ENCODE results near the gene FEN1. TPM values are rescaled to one million over a fixed set of nuclear protein-coding genes. Genes with fewer than 3 reads are reported as not detected.

FEN1 gene
- polyA plus RNA-seq, 2 of the 4 experiments (the other 2 are of a cell fraction), result 38.4 to 105 TPM

- TF ChIP-seq, protein P1, sequence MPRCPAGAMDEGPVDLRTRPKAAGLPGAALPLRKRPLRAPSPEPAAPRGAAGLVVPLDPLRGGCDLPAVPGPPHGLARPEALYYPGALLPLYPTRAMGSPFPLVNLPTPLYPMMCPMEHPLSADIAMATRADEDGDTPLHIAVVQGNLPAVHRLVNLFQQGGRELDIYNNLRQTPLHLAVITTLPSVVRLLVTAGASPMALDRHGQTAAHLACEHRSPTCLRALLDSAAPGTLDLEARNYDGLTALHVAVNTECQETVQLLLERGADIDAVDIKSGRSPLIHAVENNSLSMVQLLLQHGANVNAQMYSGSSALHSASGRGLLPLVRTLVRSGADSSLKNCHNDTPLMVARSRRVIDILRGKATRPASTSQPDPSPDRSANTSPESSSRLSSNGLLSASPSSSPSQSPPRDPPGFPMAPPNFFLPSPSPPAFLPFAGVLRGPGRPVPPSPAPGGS (IDR thresholded peaks at IDR 0.05), result no peak
Measured at GRCh38 chr11:61751384-61751783, 41.3 kb upstream of the FEN1 start (continued).

GRCh38 chr11:61752117-61752924, 40.4 kb upstream of the FEN1 start, which contains the start of gene MYRF:
Gene MYRF (plus strand): TSS chr11:61752636. CDS start chr11:61752745, 109 bp downstream.
- no peak for FAIRE-seq
- Histone ChIP-seq H3K4me2 (peak within 1 kb of the TSS; percentile 100), H3K9me3 (no peaks in the 10 kb centered on the region), H3K4me3 (peak within 1 kb of the TSS; percentile 92), H3K27ac (peak within 1 kb of the TSS; percentile 95 to 99), H3K4me1 (peaks cover 55% of the 10 kb centered on the region)
- peak; percentile 61 to 63 for ATAC-seq
- CTCF ChIA-PET, result interaction anchor here (0.6 to 11.1 kb wide), 19 partner anchors 9 to 355 kb away, joined by 3 to 156 read pairs (median 5); partner anchors contain the start of genes FEN1 and TMEM258
- peak in 1 of 2 experiments; percentile 50 for DNase-seq (ENCODE audit: low read depth in 1 of 2, low spot score in 1 of 2)
- POLR2A ChIA-PET, result no interaction called here
- WGBS (ENCODE audit: missing lambda C conversion rate), result 0% methylated on average over 16 of the region's 93 CpGs
- TF ChIP-seq, protein P2, sequence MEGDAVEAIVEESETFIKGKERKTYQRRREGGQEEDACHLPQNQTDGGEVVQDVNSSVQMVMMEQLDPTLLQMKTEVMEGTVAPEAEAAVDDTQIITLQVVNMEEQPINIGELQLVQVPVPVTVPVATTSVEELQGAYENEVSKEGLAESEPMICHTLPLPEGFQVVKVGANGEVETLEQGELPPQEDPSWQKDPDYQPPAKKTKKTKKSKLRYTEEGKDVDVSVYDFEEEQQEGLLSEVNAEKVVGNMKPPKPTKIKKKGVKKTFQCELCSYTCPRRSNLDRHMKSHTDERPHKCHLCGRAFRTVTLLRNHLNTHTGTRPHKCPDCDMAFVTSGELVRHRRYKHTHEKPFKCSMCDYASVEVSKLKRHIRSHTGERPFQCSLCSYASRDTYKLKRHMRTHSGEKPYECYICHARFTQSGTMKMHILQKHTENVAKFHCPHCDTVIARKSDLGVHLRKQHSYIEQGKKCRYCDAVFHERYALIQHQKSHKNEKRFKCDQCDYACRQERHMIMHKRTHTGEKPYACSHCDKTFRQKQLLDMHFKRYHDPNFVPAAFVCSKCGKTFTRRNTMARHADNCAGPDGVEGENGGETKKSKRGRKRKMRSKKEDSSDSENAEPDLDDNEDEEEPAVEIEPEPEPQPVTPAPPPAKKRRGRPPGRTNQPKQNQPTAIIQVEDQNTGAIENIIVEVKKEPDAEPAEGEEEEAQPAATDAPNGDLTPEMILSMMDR (IDR thresholded peaks at IDR 0.05), result peak; percentile 98
- no peak for TF ChIP-seq USF2 (IDR thresholded peaks at IDR 0.05)
- TF ChIP-seq TP53 (CRISPR knock-in tag; IDR thresholded peaks at IDR 0.05), result no peak
- no peak for TF ChIP-seq CHD2 (IDR thresholded peaks at IDR 0.05; ENCODE audit: low read length, partially characterized antibody)
- peak; percentile 63 for TF ChIP-seq SMC3 (IDR thresholded peaks at IDR 0.05)
- TF ChIP-seq POLR2A (IDR thresholded peaks at IDR 0.05; ENCODE audit: low read length), result peak; percentile 47; the same call in 1 of the 2 replicates
- no peak for TF ChIP-seq NPAS2 (CRISPR knock-in tag; IDR thresholded peaks at IDR 0.05; ENCODE audit: borderline replicate concordance)
- TF ChIP-seq RCOR1 (IDR thresholded peaks at IDR 0.05; ENCODE audit: low read depth, low read length), result no peak
- TF ChIP-seq JUNB (IDR thresholded peaks at IDR 0.05), result no peak
- TF ChIP-seq EHF (CRISPR knock-in tag; IDR thresholded peaks at IDR 0.05), result no peak
- TF ChIP-seq RNF2 (IDR thresholded peaks at IDR 0.05; ENCODE audit: borderline replicate concordance, low read depth), result no peak
- no peak for TF ChIP-seq CBX2 (IDR thresholded peaks at IDR 0.05; ENCODE audit: borderline replicate concordance, low read depth)
- TF ChIP-seq E2F6 (IDR thresholded peaks at IDR 0.05; ENCODE audit: borderline replicate concordance, low read depth), result no peak
- no peak for TF ChIP-seq HOXA7 (CRISPR knock-in tag; IDR thresholded peaks at IDR 0.05)
- TF ChIP-seq, protein P3, sequence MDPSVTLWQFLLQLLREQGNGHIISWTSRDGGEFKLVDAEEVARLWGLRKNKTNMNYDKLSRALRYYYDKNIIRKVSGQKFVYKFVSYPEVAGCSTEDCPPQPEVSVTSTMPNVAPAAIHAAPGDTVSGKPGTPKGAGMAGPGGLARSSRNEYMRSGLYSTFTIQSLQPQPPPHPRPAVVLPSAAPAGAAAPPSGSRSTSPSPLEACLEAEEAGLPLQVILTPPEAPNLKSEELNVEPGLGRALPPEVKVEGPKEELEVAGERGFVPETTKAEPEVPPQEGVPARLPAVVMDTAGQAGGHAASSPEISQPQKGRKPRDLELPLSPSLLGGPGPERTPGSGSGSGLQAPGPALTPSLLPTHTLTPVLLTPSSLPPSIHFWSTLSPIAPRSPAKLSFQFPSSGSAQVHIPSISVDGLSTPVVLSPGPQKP (IDR thresholded peaks at IDR 0.05; ENCODE audit: low read depth, low read length), result no peak
- TF ChIP-seq, protein P4, sequence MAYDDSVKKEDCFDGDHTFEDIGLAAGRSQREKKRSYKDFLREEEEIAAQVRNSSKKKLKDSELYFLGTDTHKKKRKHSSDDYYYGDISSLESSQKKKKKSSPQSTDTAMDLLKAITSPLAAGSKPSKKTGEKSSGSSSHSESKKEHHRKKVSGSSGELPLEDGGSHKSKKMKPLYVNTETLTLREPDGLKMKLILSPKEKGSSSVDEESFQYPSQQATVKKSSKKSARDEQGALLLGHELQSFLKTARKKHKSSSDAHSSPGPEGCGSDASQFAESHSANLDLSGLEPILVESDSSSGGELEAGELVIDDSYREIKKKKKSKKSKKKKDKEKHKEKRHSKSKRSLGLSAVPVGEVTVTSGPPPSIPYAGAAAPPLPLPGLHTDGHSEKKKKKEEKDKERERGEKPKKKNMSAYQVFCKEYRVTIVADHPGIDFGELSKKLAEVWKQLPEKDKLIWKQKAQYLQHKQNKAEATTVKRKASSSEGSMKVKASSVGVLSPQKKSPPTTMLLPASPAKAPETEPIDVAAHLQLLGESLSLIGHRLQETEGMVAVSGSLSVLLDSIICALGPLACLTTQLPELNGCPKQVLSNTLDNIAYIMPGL (CRISPR knock-in tag; IDR thresholded peaks at IDR 0.05; ENCODE audit: borderline replicate concordance), result no peak
- TF ChIP-seq HES2 (IDR thresholded peaks at IDR 0.05), result no peak
- TF ChIP-seq PHF8 (IDR thresholded peaks at IDR 0.05; ENCODE audit: borderline replicate concordance, low read depth), result no peak
- no peak for TF ChIP-seq ESRRA (IDR thresholded peaks at IDR 0.05; ENCODE audit: borderline replicate concordance, low read length)
- no peak for TF ChIP-seq CEBPB (IDR thresholded peaks at IDR 0.05)
- TF ChIP-seq JUN (IDR thresholded peaks at IDR 0.05), result no peak
- no peak for TF ChIP-seq MAZ (IDR thresholded peaks at IDR 0.05; ENCODE audit: borderline replicate concordance, low read depth, low read length)
- no peak for TF ChIP-seq KDM1A (IDR thresholded peaks at IDR 0.05; ENCODE audit: low read depth)
- TF ChIP-seq, protein P5, sequence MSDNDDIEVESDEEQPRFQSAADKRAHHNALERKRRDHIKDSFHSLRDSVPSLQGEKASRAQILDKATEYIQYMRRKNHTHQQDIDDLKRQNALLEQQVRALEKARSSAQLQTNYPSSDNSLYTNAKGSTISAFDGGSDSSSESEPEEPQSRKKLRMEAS (IDR thresholded peaks at IDR 0.05), result 0 out of 2 replicates have a peak, but pooled peaks have one; percentile 37

All from A549 (cell line).